Breast epithelium (tissue), 4 donors: ENCODE measurements around the gene BAIAP2L2. TPM values are rescaled to one million over a fixed set of nuclear protein-coding genes. Genes with fewer than 3 reads are reported as not detected.

Experiments
- DNase-seq, 2 donors: peaks; one replicate each; pipeline ENCODE4 v3.0.0-alpha.2; 2019; ENCODE audit warnings: low spot score in 2 of 2
- H3K27ac ChIP-seq, 2 donors: fragments of 200-600 bp; sonication (generic) in 1 of 2; one replicate each; pipeline ENCODE4 v1.5.1; 2016 to 2019; ENCODE audit warnings: mild to moderate bottlenecking in 1 of 2
- H3K27me3 ChIP-seq, 2 donors: fragments of 200-600 bp; sonication (generic) in 1 of 2; one replicate each; pipeline versions ENCODE4 v1.5.1 to v1.6.0; 2017 to 2019; ENCODE audit warnings: control low read depth in 1 of 2, mild to moderate bottlenecking in 1 of 2
- H3K36me3 ChIP-seq: fragments of 200-600 bp; one replicate; pipeline ENCODE4 v1.5.1; 2019
- H3K4me1 ChIP-seq, 2 donors: fragments of 200-600 bp; sonication (generic); one replicate each; pipeline ENCODE4 v1.5.1; 2016 to 2019; ENCODE audit warnings: control low read depth in 1 of 2
- H3K4me3 ChIP-seq, 3 donors: fragments of 200-600 bp; sonication (generic); 1 replicate in 2 of 3; 2 replicates in 1 of 3; pipeline ENCODE4 v1.5.1; 2016 to 2019; ENCODE audit warnings: mild to moderate bottlenecking in 3 of 3, moderate library complexity in 2 of 3
- H3K9me3 ChIP-seq, 2 donors: fragments of 200-600 bp; sonication (generic) in 1 of 2; one replicate each; pipeline ENCODE4 v1.5.1; 2016 to 2019; ENCODE audit warnings: control low read depth in 1 of 2
- CTCF ChIP-seq, 3 donors: fragments of 450-650 bp; IDR thresholded peaks; one replicate each; pipeline ENCODE4 v1.5.1; 2016 to 2017; ENCODE audit warnings: antibody characterized with exemption in 3 of 3, mild to moderate bottlenecking in 3 of 3, moderate library complexity in 3 of 3
- POLR2A ChIP-seq: fragments of 450-650 bp; IDR thresholded peaks from one replicate; pipeline ENCODE4 v1.6.1; 2016; ENCODE audit warnings: antibody characterized with exemption, mild to moderate bottlenecking, moderate library complexity
- POLR2AphosphoS5 ChIP-seq, 3 donors: sonication (generic); formaldehyde crosslinking; IDR thresholded peaks; one replicate each; pipeline ENCODE4 v1.6.1; 2017; ENCODE audit warnings: antibody characterized with exemption in 3 of 3
- intact Hi-C: fragments of 100-400 bp; cut with DNase I; formaldehyde crosslinking; loops from one replicate; pipeline ENCODE4 v1.15.1; 2023; ENCODE audit warnings: low total_unique reads
- total RNA-seq, 3 donors: library from RNA; depleted of rRNA; stranded (reverse); fragments of >200 nt; gene quantifications; one replicate each; pipeline ENCODE4 v1.1.0, GENCODE V29; 2016

BAIAP2L2 gene
- total RNA-seq, 3 donors from 2014 or later = 0.80 to 1.3 (median 1.0) TPM

- no peaks in the 10 kb centered on the region for H3K4me1 ChIP-seq
- no peak for DNase-seq
- no peaks in the 10 kb centered on the region for H3K36me3 ChIP-seq
- H3K27me3 ChIP-seq = no peaks in the 10 kb centered on the region
- H3K4me3 ChIP-seq = no peak overlapping the region
- intact Hi-C loops = no loop called here
- H3K27ac ChIP-seq = no peak overlapping the region
- no peak for TF ChIP-seq POLR2AphosphoS5 (IDR thresholded peaks at IDR 0.05)
- no peak for TF ChIP-seq POLR2A
- TF ChIP-seq CTCF (IDR thresholded peaks at IDR 0.05) = no peak
- no peaks in the 10 kb centered on the region for H3K9me3 ChIP-seq
Measured at GRCh38 chr22:38126928-38127668, 16.6 kb upstream of the BAIAP2L2 start.

- Histone ChIP-seq H3K27ac (no peak overlapping the region), H3K4me3 (no peak overlapping the region), H3K9me3 (no peaks in the 10 kb centered on the region), H3K36me3 (no peaks in the 10 kb centered on the region), H3K27me3 (no peaks in the 10 kb centered on the region), H3K4me1 (no peaks in the 10 kb centered on the region)
- DNase-seq = no peak
- intact Hi-C loops = no loop called here
- no peak for TF ChIP-seq POLR2AphosphoS5 (IDR thresholded peaks at IDR 0.05)
- TF ChIP-seq CTCF (IDR thresholded peaks at IDR 0.05) = no peak
- TF ChIP-seq POLR2A = no peak
Measured at GRCh38 chr22:38125751-38126201, 15.3 kb upstream of the BAIAP2L2 start.

GRCh38 chr22:38125038-38125610, 14.6 kb upstream of the BAIAP2L2 start:
- DNase-seq = no peak
- no peaks in the 10 kb centered on the region for H3K4me1 ChIP-seq
- intact Hi-C loops = no loop called here
- no peak for TF ChIP-seq POLR2A
- H3K36me3 ChIP-seq = no peaks in the 10 kb centered on the region
- no peak overlapping the region for H3K27ac ChIP-seq
- no peak overlapping the region for H3K4me3 ChIP-seq
- no peaks in the 10 kb centered on the region for H3K27me3 ChIP-seq
- no peaks in the 10 kb centered on the region for H3K9me3 ChIP-seq

- TF ChIP-seq CTCF (IDR thresholded peaks at IDR 0.05) = no peak
- TF ChIP-seq POLR2A = no peak
- TF ChIP-seq POLR2AphosphoS5 (IDR thresholded peaks at IDR 0.05) = no peak
- H3K27ac ChIP-seq = no peak overlapping the region
- intact Hi-C loops = no loop called here
- H3K27me3 ChIP-seq = no peaks in the 10 kb centered on the region
- H3K9me3 ChIP-seq = no peaks in the 10 kb centered on the region
- no peaks in the 10 kb centered on the region for H3K36me3 ChIP-seq
- H3K4me1 ChIP-seq = no peaks in the 10 kb centered on the region
- DNase-seq = peak in 1 of 2 donors; percentile 52
- no peak overlapping the region for H3K4me3 ChIP-seq
Measured at GRCh38 chr22:38124236-38124974, 13.9 kb upstream of the BAIAP2L2 start.

GRCh38 chr22:38122616-38123015, 12.1 kb upstream of the BAIAP2L2 start:
- no peak for TF ChIP-seq POLR2AphosphoS5 (IDR thresholded peaks at IDR 0.05)
- TF ChIP-seq POLR2A = no peak
- no peak for TF ChIP-seq CTCF (IDR thresholded peaks at IDR 0.05)
- Histone ChIP-seq H3K9me3 (no peaks in the 10 kb centered on the region), H3K4me3 (no peak overlapping the region), H3K4me1 (no peaks in the 10 kb centered on the region), H3K27ac (no peak overlapping the region), H3K27me3 (no peaks in the 10 kb centered on the region), H3K36me3 (no peaks in the 10 kb centered on the region)
- intact Hi-C loops = no loop called here
- DNase-seq = no peak
